Subcutaneous abdominal adipose tissue (tissue), 5 donors: ENCODE results near the gene ZNF556.
"Not testable (repeated sequence)": the region's sequence is repeated elsewhere in the genome, so short reads cannot be mapped to it uniquely, and the experiment has no call there.

ENCODE experiments used
- H3K27ac ChIP-seq: one replicate; pipeline ENCODE4 v1.7.0; 2013; ENCODE audit warnings: low read depth, mild to moderate bottlenecking, inconsistent platforms, low read length, moderate library complexity
- H3K27me3 ChIP-seq, 5 donors: one replicate each; pipeline ENCODE4 v1.7.0; 2013; ENCODE audit warnings: low read length in 5 of 5, inconsistent platforms in 1 of 5; ENCODE audit not compliant: control insufficient read depth in 5 of 5, insufficient read depth in 4 of 5
- H3K36me3 ChIP-seq, 5 donors: one replicate each; pipeline ENCODE4 v1.7.0; 2013; ENCODE audit warnings: low read length in 5 of 5; ENCODE audit not compliant: control insufficient read depth in 5 of 5, insufficient read depth in 5 of 5
- H3K4me1 ChIP-seq, 5 donors: one replicate each; pipeline ENCODE4 v1.7.0; 2013; ENCODE audit warnings: low read length in 5 of 5, mild to moderate bottlenecking in 3 of 5, moderate library complexity in 1 of 5; ENCODE audit not compliant: control insufficient read depth in 5 of 5, insufficient read depth in 5 of 5
- H3K4me3 ChIP-seq, 5 donors: one replicate each; pipeline ENCODE4 v1.7.0; 2013; ENCODE audit warnings: low read length in 5 of 5, low read depth in 1 of 5
- H3K9ac ChIP-seq, 5 donors: one replicate each; pipeline ENCODE4 v1.7.0; 2013; ENCODE audit warnings: low read length in 5 of 5, mild to moderate bottlenecking in 4 of 5, moderate library complexity in 3 of 5
- H3K9me3 ChIP-seq, 5 donors: one replicate each; pipeline ENCODE4 v1.7.0; 2013; ENCODE audit warnings: low read length in 5 of 5; ENCODE audit not compliant: control insufficient read depth in 5 of 5
- donor health status: healthy.
- donor health status: healthy.
- donor health status: healthy.
- donor health status: healthy.
- donor health status: healthy.

Gene ZNF556

GRCh38 chr19:2902590-2903218 is 35.6 kb downstream of the ZNF556 start:
- H3K4me3 ChIP-seq = no peak overlapping the region
- no peaks in the 10 kb centered on the region for H3K36me3 ChIP-seq
- peak overlapping the region in 1 of 5 donors; percentile 17 for H3K9ac ChIP-seq
- no peaks in the 10 kb centered on the region for H3K27me3 ChIP-seq
- no peaks in the 10 kb centered on the region for H3K9me3 ChIP-seq
- no peak overlapping the region for H3K27ac ChIP-seq
- peaks cover 0 to 16% (median 10%) of the 10 kb centered on the region in 5 donors for H3K4me1 ChIP-seq

DNA sequence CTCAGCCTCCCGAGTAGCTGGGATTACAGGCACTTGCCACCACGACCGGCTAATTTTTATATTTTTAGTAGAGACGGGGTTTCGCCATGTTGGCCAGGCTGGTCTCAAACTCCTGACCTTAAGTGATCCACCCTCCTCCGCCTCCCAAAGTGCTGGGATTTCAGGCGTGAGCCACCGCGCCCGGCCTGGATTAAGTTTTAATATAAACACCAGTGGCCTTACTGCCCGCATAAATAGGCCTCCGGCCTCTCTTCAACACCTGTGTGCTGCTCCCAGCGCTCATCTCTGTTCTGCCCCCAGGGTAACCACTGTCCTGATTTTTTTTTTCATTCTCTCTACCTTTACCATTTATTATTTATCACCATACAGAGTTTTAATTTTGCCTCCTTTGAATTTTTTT is 36.2 kb downstream of the ZNF556 start:
- not testable (repeated sequence) for H3K27me3 ChIP-seq, H3K27ac ChIP-seq
- peaks cover 0 to 16% (median 10%) of the 10 kb centered on the region in 5 donors for H3K4me1 ChIP-seq

GRCh38 chr19:2905918-2906519 is 38.9 kb downstream of the ZNF556 start:
- H3K9me3 ChIP-seq = no peaks in the 10 kb centered on the region
- no peak overlapping the region for H3K27ac ChIP-seq

More for the DNA sequence above, 36.2 kb downstream of the ZNF556 start:
- H3K9ac ChIP-seq, H3K4me3 ChIP-seq, H3K36me3 ChIP-seq, H3K9me3 ChIP-seq: not testable (repeated sequence)

DNA sequence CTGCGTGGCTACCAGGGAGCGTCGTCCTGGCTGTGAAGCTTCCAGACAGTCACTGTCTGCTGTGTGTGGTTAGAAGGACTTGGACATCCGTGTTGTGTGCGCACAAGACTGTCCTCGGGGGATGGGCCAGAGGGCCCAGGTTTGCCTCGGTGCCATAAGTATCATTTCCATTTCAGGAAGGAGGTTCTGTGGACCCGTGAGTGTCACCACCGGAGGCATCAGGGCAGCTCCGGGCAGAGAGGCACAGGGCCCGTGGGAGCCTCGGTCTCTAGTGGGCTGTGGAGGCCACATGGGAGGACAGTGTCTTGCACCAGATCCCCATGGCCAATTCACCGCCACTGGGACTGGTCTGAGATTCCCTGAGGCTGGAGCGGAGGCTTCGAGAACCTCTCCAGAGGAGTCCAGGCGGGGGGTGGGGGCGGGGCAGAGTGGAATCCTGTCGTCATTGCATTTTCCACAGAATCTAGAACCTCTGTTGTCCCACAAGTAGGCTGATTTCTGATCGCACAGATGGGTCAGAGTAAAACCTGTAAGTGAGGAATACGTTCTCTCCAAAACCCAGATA is 39.6 kb downstream of the ZNF556 start:
- no peaks in the 10 kb centered on the region for H3K9me3 ChIP-seq
- no peaks in the 10 kb centered on the region for H3K27me3 ChIP-seq
- peaks cover 0 to 7% (median 2%) of the 10 kb centered on the region in 5 donors for H3K4me1 ChIP-seq
- H3K9ac ChIP-seq = no peak overlapping the region
- H3K36me3 ChIP-seq = no peaks in the 10 kb centered on the region
- no peak overlapping the region for H3K27ac ChIP-seq
- H3K4me3 ChIP-seq = no peak overlapping the region

More at GRCh38 chr19:2905918-2906519, 38.9 kb downstream of the ZNF556 start:
- no peaks in the 10 kb centered on the region for H3K36me3 ChIP-seq
- no peak overlapping the region for H3K4me3 ChIP-seq
- H3K4me1 ChIP-seq = peaks cover 0 to 13% (median 8%) of the 10 kb centered on the region in 5 donors
- H3K27me3 ChIP-seq = no peaks in the 10 kb centered on the region
- no peak overlapping the region for H3K9ac ChIP-seq

- H3K27ac ChIP-seq = no peak overlapping the region
- peaks cover 0 to 2% (median 0%) of the 10 kb centered on the region in 5 donors for H3K4me1 ChIP-seq
- no peaks in the 10 kb centered on the region for H3K27me3 ChIP-seq
- H3K4me3 ChIP-seq = no peak overlapping the region
- H3K36me3 ChIP-seq = peaks cover 7 to 20% (median 11%) of the 10 kb centered on the region in 5 donors
- peaks cover 0 to 5% (median 3%) of the 10 kb centered on the region in 5 donors for H3K9me3 ChIP-seq
- no peak overlapping the region for H3K9ac ChIP-seq
Observed at GRCh38 chr19:2912306-2912705, 45.2 kb downstream of the ZNF556 start.

- Histone ChIP-seq H3K36me3 (peaks cover 17 to 33% (median 20%) of the 10 kb centered on the region in 5 donors), H3K27me3 (no peaks in the 10 kb centered on the region), H3K4me3 (no peak overlapping the region), H3K9ac (peak overlapping the region in 1 of 5 donors; percentile 11), H3K27ac (no peak overlapping the region), H3K4me1 (peaks cover 0 to 6% (median 0%) of the 10 kb centered on the region in 5 donors), H3K9me3 (peaks cover 2 to 13% (median 8%) of the 10 kb centered on the region in 5 donors)
Observed at GRCh38 chr19:2917275-2918184, 50.4 kb downstream of the ZNF556 start.

DNA sequence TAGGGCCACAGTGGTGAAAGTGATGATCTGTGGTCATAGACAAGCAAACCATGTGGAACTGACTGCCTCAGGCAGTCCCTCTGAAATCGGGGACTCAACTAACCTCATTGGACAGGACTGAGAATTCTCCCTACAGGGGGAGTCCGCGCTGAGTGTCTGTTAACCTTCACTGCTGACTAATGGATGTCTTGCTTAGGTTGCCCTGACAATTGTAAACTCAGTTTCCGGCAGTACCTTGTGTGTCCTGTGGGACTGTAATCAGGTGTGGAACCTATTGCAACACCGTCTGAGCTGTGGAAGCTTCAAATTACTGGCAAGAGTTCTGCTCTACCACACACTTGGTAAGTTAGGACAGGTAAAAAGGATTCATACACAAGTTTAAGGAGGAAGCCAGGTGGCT is 55.9 kb downstream of the ZNF556 start:
- no peak overlapping the region for H3K4me3 ChIP-seq
- no peaks in the 10 kb centered on the region for H3K27me3 ChIP-seq
- no peak overlapping the region for H3K9ac ChIP-seq
- H3K9me3 ChIP-seq = peaks cover 0 to under 1% (median 0%) of the 10 kb centered on the region in 5 donors
- peaks cover 1 to 6% (median 3%) of the 10 kb centered on the region in 5 donors for H3K36me3 ChIP-seq
- H3K27ac ChIP-seq = peak overlapping the region; percentile 0
- peaks cover 0 to 12% (median 4%) of the 10 kb centered on the region in 5 donors for H3K4me1 ChIP-seq

DNA sequence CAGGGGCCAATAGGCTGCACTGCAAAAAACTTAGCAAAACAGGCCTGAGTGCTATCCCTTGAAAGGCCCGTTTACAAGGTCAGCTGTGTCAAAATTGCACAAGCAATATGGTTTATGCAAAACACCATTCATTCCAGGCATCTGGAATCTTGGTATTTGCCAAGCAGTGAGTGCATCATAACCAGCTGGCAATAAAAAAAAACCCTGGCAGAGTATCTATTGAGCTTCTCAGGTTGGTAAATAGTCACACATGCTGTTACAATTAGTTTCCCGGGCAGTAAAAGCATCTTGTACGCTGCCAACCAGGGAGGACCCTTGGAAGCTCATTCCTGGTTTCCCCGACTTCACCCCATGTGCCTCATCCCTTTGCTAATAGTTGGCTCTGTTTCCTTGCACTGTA is 56.4 kb downstream of the ZNF556 start:
- peaks cover 0 to 4% (median 2%) of the 10 kb centered on the region in 5 donors for H3K36me3 ChIP-seq
- no peak overlapping the region for H3K4me3 ChIP-seq
- H3K9ac ChIP-seq = no peak overlapping the region
- H3K27ac ChIP-seq = peak overlapping the region; percentile 0
- H3K4me1 ChIP-seq = peaks cover 0 to 12% (median 4%) of the 10 kb centered on the region in 5 donors
- no peaks in the 10 kb centered on the region for H3K27me3 ChIP-seq
- H3K9me3 ChIP-seq = no peaks in the 10 kb centered on the region

DNA sequence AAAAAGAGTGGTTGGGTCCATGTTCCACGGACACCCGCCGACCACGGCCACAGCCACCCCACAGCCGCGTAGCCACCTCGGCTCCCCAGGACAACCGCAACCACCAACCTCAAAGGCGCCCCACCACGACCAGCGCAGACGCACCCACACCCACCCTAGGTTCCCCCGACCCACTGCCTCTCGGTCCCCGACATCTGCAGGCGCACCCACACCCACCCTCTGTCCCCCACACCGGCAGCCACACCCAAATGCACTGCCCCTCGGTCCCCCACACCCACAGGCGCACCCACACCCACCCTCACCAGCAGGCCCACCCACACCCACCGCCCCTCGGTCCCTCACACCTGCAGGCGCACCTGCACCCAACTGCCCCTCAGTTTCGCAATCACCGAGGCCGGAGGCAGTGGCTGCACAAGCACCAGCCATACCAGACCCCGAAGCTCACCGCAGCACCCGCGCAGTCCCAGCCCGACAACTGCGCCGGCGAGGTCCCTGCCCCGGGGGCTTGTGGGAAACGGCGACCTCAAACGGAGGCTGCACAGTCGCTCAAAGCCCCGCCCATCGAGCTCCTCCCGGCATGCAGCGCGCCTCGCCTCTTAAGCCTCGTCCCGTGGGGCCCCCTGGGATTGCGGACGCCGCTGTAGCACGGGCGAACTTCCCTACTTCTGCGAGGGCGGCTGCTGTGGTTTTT is 59.4 kb downstream of the ZNF556 start:
- Histone ChIP-seq H3K9ac (no peak overlapping the region), H3K4me3 (no peak overlapping the region), H3K9me3 (peaks cover 0 to 6% (median 4%) of the 10 kb centered on the region in 5 donors), H3K27ac (no peak overlapping the region), H3K27me3 (no peaks in the 10 kb centered on the region), H3K4me1 (peaks cover 0 to 12% (median 4%) of the 10 kb centered on the region in 5 donors), H3K36me3 (peaks cover 0 to 4% (median 0%) of the 10 kb centered on the region in 5 donors)
